ENCODE results near the gene RAMP3.
"Not testable (repeated sequence)": the region's sequence is repeated elsewhere in the genome, so short reads cannot be mapped to it uniquely, and the experiment has no call there.

RAMP3 gene

GRCh38 chr7:45156516-45157272, 897 bp upstream of the RAMP3 start:
- DNase-seq (ENCODE audit: low read depth in 3 of 3): no peak

DNA sequence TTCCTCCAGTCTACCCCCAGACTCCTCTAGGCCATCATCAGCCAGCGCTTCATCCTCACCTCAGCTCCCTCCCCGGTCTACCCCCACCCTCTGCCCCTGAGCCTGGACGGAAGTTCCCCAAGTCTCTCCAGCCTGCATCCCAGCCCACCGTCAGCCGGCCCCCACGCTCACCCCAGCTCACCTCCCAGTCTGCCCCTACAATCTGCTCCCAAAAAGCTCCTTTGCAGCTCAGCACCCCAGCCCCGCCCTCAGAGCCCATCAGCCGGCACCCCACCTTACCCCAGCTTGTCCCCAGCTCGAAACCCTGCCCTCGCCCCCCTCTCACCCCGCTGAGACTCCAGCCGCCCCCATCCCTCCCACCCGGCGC, 322 bp upstream of the RAMP3 start:
- no peak for DNase-seq (ENCODE audit: low read depth in 3 of 3)

- DNase-seq (ENCODE audit: low read depth in 3 of 3): no peak
These were observed 880 bp downstream of the RAMP3 start for GRCh38 chr7:45158471-45158870.

DNA sequence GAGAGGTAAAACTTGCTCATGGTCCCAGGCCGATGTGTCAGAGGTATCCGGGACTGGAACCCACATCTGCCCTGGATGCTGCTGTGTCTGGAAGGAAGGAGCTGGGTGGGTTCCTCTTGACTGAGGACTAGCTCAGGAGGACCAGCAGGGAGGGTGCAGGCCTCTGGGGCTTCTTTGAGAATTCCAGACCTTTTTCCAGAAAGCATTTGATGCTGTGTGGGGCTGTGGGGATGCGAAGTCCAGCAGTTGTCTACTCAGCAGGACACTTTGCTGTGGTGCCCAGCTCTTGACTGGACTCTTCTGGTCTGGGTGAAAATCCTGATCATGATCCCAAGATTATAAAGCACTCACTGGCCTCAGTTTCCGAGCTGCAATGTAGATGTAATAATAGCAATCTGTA, 1.7 kb downstream of the RAMP3 start:
- no peak for DNase-seq (ENCODE audit: low read depth in 3 of 3)

DNA sequence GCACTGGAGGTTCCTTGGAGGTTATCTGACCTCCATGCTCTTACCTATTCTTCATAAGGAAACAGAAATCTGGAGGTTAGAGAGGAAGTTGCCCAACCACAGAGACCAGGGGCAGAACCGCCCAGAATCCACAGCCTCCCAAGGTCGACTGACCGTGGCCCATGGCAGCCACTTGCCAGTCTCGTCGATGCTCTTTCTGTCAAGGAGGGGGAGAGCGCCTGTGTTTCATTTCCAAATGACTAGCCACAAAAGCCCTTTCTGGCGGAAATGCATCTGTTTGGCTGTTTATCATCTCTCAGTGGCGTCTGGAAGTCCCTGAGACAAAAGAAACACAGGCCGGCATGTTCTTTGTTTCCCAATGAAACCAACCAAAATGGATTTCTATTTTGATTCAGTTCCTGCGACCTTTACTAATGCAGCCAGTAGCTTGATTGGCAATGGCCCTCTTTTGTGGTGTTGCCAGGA, 2.9 kb downstream of the RAMP3 start:
- no peak for DNase-seq (ENCODE audit: low read depth in 3 of 3)

GRCh38 chr7:45161138-45161537, 3.5 kb downstream of the RAMP3 start:
- no peak for DNase-seq (ENCODE audit: low read depth in 3 of 3)

- DNase-seq (ENCODE audit: low read depth in 3 of 3): no peak
These were observed 4.3 kb downstream of the RAMP3 start for GRCh38 chr7:45161842-45162241.

DNA sequence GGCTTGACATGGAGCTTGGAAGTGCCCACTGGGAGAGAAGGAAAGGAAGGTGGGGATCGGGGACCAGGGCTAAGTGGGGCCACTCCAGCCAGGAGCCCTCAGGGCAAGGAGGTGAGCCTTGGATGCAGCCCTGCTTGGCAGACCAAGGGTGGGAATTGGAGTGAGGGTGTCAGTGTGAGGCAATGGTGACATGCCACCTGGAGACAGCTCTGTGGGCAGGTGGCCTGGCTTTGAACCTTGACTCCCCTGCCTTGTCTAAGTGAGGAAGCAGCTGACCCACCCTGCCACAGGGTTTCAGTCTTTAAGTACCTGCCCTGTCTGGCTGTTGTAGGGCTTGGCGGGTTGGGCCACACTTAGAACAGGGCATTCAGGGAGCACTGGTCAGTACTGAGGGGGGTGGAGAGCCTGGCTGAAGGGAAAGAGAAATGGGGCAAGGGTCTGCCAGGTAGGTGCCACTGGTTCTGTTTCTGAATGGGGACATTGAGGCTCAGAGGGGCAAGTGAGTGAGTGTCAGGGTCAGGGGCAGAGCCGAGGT, 4.8 kb downstream of the RAMP3 start:
- no peak for DNase-seq (ENCODE audit: low read depth in 3 of 3)

DNA sequence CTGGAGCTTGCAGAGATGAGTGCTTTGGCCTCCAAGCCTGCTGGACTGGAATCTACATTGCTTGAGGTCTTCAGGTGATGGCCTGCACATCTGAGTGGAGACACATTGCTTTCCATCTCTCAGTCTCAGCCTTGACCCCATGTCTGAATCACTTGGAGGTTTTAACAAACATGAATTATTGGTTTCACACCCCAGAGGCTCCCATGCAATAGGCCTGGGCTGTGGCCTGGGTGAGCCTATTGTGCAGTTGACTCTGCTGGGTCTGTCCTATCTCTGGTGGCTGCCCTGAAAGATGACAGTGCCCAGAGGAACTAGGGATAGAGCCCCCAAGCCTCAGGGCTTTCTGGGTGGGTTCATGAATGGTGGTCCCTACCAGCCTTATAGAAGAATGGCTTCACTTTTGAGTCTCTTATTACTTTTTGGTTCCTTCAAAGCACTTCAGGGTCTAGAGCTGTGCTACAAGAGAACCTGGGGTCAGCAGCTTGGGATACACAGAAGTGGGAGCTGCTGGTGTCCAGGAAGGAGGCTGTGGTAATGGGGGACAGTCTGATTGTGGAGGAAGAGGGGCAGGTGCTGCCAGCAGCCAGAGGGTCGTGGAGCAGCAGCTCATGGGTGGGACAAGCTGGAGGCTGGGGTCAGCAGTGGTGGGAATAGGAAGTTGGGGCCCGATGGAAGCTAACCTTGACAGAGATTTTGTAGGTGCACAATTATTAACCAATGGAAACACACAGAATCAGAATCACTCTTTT, 5.5 kb downstream of the RAMP3 start:
- DNase-seq (ENCODE audit: low read depth in 3 of 3): no peak

DNA sequence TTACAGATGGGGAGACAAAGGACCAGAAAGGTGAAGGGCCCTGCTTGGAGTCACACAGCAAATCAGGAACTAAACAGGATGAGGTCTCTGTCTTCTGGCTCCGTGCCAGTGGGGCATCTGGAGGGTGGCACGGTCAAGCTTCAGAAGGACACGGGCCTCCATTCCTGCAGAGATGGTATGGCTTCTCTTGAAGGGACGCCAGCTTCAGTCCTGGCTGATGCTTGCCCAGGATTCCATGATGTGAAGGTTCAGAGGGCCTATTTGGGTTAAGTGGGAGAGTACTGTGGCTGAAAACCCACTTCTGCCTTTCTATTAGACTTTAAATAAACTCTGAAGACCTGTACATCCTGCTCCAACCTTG, 6.1 kb downstream of the RAMP3 start:
- no peak for DNase-seq (ENCODE audit: low read depth in 3 of 3)

DNA sequence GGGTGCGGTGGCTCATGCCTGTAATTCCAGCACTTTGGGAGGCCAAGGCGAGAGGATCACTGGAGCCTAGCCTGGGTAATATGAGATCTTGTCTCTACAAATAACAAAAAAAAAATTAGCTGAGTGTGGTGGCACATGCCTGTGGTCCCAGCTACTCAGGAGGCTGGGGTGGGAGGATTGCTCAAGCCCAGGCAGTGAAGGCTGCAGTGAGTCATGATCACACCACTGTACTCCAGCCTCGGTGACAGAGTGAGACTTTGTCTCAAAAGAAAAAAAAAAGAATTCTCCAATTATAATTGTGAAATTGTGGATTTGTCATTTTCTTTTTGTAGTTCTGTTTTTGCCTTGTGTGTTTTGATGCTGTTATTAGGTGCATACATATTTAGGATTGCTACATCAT, 6.7 kb downstream of the RAMP3 start:
- DNase-seq (ENCODE audit: low read depth in 3 of 3): not testable (repeated sequence)

DNA sequence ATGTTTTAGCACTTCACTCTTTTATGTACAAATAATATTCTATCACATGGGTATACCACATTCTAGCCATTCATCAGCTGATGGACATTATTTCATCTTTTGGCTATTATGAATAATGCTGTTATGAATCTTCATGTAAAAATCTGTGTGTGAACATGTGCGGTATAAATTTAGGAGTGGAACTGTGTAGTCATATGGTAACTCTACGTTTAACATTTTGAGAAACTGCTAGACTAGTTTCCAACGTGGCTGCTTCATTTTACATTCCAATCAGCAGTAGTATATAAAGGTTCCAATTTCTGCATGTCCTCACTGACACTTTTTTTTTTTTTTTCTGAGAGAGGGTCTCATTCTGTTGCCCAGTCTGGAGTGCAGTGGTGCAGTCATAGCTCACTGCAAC, 8.3 kb downstream of the RAMP3 start:
- no peak for DNase-seq (ENCODE audit: low read depth in 3 of 3)

GRCh38 chr7:45171946-45172345, 14.4 kb downstream of the RAMP3 start:
- DNase-seq (ENCODE audit: low read depth in 3 of 3): no peak

- DNase-seq (ENCODE audit: low read depth in 3 of 3): no peak
These were observed 16.2 kb downstream of the RAMP3 start for GRCh38 chr7:45173596-45174327.

DNA sequence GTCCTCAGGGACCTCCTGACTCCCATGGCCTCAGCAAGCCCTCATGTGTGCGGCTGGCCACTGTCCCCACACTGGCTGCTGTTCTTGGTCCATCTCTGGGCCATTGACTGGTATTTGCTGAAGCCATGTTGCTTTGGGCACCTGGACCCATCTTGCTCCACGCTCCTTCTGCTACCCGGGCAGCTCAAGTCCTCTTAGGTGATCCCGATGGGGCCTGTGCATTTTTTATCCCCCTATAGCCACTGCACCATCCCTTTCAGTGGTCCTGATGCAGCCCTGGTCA, 16.7 kb downstream of the RAMP3 start:
- no peak for DNase-seq (ENCODE audit: low read depth in 3 of 3)

GRCh38 chr7:45174966-45175765, 17.6 kb downstream of the RAMP3 start:
- no peak for DNase-seq (ENCODE audit: low read depth in 3 of 3)

DNA sequence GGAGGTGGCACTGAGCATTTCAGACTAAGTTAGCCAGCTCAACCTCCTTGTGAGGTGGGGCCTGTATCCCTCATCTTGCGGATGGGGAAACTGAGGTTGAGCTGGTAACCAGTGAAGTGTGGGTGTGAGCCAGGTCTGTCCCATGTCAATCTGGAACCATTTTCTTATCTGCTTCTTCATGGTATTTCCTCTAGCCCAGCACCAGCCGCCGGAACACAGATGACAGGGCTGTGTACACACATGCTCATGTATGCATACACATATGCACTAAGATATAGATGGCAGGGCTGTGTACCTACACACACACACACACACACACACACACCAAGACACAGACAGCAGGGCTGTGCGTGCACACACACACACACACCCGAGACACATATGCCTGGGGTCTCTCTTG, 18.5 kb downstream of the RAMP3 start:
- DNase-seq (ENCODE audit: low read depth in 3 of 3): no peak

DNA sequence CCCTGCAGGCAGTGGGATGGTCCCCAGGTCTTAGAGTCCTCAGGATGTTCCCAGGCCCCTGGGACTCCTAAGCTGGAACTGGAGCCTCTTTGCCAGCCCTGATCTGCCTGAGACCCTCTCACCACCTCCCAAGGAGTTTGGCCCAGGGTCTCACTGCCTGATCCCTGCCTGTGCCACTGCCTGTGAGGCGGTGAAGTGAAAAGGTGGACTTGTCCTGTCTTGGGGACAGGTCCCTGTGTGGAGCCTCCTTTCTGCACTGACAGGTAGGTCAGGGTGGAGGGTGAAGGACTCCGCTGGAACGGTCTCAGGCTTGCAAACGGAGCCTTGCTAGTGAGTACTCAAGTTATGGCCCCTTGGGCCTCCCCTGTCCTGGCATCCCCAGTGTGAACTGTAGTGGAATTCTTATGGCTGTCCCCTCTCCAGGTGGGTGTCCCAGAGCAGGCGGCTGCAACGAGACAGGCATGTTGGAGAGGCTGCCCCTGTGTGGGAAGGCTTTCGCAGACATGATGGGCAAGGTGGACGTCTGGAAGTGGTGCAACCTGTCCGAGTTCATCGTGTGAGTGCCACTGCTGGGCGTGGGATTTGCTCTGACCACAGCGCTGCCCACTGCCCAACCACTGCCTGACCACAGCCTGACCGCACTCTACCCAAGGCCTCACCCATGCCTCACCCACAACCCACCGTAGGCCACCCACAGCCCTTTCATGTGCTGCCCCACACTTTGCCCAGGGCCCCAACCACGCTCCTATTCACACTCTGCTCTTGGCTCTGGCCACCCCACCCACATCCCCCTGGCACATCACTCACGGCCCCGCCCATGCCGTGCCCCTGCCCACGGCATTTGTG, 19.5 kb downstream of the RAMP3 start:
- no peak for DNase-seq (ENCODE audit: low read depth in 3 of 3)

DNA sequence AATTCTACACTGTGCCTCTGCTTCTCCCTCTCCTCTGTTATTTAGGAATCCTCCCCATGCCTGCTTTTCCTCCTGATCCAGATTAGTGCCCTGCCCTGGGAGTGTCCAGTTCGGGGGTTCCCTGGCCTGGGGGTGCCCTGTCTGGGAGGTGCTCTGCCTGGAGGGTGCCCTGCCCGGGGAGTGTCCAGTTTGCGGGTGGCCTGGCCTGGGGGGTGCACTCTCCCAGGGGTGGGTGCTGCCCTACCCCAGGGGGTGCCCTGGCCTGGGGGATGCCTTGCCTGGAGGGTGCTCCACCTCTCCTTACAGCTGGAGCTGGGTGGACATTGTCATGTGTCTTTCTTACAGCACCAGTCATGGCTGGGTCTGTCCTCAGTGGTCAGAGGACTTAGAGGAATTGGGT, 20.2 kb downstream of the RAMP3 start:
- no peak for DNase-seq (ENCODE audit: low read depth in 3 of 3)

DNA sequence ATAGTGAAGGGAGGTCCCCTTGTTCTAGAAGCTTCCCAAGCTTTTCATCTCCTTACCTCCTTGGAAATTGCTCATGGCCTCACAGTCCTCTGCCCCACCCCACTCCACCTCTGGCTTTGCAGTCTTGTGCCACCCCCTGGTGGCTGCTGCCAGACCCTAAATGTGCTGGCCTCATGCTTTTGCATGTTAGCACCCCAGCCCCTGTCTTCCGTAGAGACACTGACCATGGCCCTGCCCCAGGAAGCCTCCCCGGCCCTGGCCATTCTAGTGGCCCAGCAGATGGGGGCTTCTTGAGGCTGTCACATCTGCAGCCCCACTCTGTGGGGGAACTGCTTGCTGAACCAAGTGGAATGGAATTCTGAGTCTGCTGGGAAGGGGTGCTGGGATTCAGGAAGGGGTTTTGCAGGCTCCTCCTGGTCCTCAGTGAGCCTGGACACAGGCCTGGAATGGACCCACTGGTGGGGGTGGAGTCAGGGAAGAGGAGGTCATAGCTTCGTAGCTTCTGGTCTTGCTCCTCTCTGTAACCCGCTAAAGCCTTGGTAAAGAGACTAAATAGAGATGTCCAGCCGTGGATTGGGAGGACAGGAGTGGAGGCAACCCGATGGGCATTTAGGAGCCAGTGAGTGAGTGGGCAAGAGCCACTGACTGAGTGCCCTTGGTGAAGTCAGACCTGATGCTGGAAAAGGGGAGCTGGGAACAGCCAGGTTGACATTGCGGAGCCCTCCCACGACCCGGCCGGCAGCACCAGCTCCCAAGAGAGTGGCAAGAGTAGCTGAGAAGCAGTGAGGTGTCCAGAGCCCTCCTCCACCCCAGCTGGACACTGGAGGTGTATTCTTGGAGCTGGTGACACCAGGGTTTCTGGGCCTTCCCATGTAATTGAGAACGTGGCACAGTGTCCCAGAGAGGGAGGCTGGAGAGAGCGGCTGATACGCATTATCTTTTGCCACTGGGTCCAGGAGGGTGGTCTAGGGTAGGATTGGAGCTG, 20.9 kb downstream of the RAMP3 start:
- no peak for DNase-seq (ENCODE audit: low read depth in 3 of 3)

All from stimulated activated CD4-positive, alpha-beta T cell treated with anti-CD3 and anti-CD28 coated beads, TNF-alpha, amount 100 ng/mL, for 24 hours (primary cell).